ENCODE data around the gene ALKAL2. TPM values are rescaled to one million over a fixed set of nuclear protein-coding genes. Genes with fewer than 3 reads are reported as not detected.

Gene ALKAL2
- total RNA-seq, 1 experiment from 2014 or later, result not detected

- Histone ChIP-seq H3K79me2 (ENCODE audit: insufficient read depth, low read length) (peaks cover 44% of the 10 kb centered on the region), H3K4me2 (ENCODE audit: low read length) (no peak overlapping the region), H3K27ac (ENCODE audit: low read depth, low read length) (no peak overlapping the region), H4K20me1 (ENCODE audit: insufficient read depth) (0 out of 2 replicates have a peak, but pooled peaks cover 2% of the 10 kb centered on the region), H3K4me1 (ENCODE audit: control insufficient read depth in 1 of 2, insufficient read depth in 2 of 2, low read length in 2 of 2) (no peaks in the 10 kb centered on the region), H3K9me3 (ENCODE audit: control insufficient read depth in 1 of 2, insufficient read depth in 1 of 2, low read depth in 1 of 2, low read length in 2 of 2) (no peaks in the 10 kb centered on the region), H3K36me3 (ENCODE audit: control insufficient read depth in 1 of 2, insufficient read depth in 2 of 2, low read length in 2 of 2) (peaks cover 38 to 49% of the 10 kb centered on the region in 2 experiments), H2AFZ (ENCODE audit: low read depth, low read length, poor library complexity, severe bottlenecking) (no peak overlapping the region), H3K4me3 (replicated peaks in 1 of 2; ENCODE audit: low read depth in 1 of 2, low read length in 2 of 2) (no peak overlapping the region), H3K9ac (ENCODE audit: low read length) (no peak overlapping the region), H3K9me2 (ENCODE audit: insufficient read depth) (no peaks in the 10 kb centered on the region), H3K27me3 (ENCODE audit: insufficient read depth, low read length) (no peaks in the 10 kb centered on the region)
- ChIA-PET CTCF (no interaction called here), RAD21 (ENCODE audit: low non-redundant PET in 1 of 2, low total read pairs in 2 of 2, uncharacterized antibody in 2 of 2, unreplicated experiment in 2 of 2) (no interaction called here), POLR2A (no interaction called here)
- ATAC-seq (no peak), DNase-seq (ENCODE audit: low read depth, low spot score) (no peak)
- BruUV-seq (replicated peaks), result no TSS peak
- intact Hi-C loops (cut with micrococcal nuclease), result no loop called here
- TF ChIP-seq, protein P1, sequence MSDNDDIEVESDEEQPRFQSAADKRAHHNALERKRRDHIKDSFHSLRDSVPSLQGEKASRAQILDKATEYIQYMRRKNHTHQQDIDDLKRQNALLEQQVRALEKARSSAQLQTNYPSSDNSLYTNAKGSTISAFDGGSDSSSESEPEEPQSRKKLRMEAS (IDR thresholded peaks at IDR 0.05), result no peak
- TF ChIP-seq EZH2phosphoT487 (IDR thresholded peaks at IDR 0.05; ENCODE audit: borderline replicate concordance) (no peak), CEBPB (IDR thresholded peaks at IDR 0.05; ENCODE audit: low read depth) (no peak), ATF3 (IDR thresholded peaks at IDR 0.05) (no peak), YY1 (IDR thresholded peaks at IDR 0.05; ENCODE audit: extremely low read depth, insufficient replicate concordance, low read depth, low read length) (no peak), POLR2AphosphoS5 (IDR thresholded peaks at IDR 0.05; ENCODE audit: low read depth, low read length) (no peak), POLR2A (IDR thresholded peaks at IDR 0.05; ENCODE audit: borderline replicate concordance, extremely low read depth, insufficient read depth, insufficient read length) (no peak), JUND (IDR thresholded peaks at IDR 0.05) (no peak), CBX3 (IDR thresholded peaks at IDR 0.05; ENCODE audit: low read depth) (no peak), EGR1 (IDR thresholded peaks at IDR 0.05; ENCODE audit: low read depth) (no peak), ZNF274 (IDR thresholded peaks at IDR 0.05; ENCODE audit: low read depth, low read length) (no peak), ELF1 (IDR thresholded peaks at IDR 0.05; ENCODE audit: borderline replicate concordance, low read depth) (no peak), RAD21 (IDR thresholded peaks at IDR 0.05; ENCODE audit: low read depth) (no peak), SIN3A (IDR thresholded peaks at IDR 0.05; ENCODE audit: low read depth) (no peak)
- TF ChIP-seq, protein P2, sequence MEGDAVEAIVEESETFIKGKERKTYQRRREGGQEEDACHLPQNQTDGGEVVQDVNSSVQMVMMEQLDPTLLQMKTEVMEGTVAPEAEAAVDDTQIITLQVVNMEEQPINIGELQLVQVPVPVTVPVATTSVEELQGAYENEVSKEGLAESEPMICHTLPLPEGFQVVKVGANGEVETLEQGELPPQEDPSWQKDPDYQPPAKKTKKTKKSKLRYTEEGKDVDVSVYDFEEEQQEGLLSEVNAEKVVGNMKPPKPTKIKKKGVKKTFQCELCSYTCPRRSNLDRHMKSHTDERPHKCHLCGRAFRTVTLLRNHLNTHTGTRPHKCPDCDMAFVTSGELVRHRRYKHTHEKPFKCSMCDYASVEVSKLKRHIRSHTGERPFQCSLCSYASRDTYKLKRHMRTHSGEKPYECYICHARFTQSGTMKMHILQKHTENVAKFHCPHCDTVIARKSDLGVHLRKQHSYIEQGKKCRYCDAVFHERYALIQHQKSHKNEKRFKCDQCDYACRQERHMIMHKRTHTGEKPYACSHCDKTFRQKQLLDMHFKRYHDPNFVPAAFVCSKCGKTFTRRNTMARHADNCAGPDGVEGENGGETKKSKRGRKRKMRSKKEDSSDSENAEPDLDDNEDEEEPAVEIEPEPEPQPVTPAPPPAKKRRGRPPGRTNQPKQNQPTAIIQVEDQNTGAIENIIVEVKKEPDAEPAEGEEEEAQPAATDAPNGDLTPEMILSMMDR (IDR thresholded peaks at IDR 0.05 in 2 of 3, conservative IDR thresholded peaks at IDR 0.05 in 1 of 3; ENCODE audit: borderline replicate concordance in 1 of 3, insufficient read depth in 1 of 3, low read depth in 2 of 3, low read length in 2 of 3), result no peak
Observed at GRCh38 chr2:280650-281110, 7.2 kb downstream of the ALKAL2 start.

All from HCT116 (cell line).